IMR-90 (cell line): ENCODE measurements around the gene ACOX2. TPM values are rescaled to one million over a fixed set of nuclear protein-coding genes. Genes with fewer than 3 reads are reported as not detected.

ENCODE experiments used
- ATAC-seq: fragments of 200-7000 bp; cut with Tn5 transposase; 2 replicates; pipeline ENCODE4 v1.9.1; 2020; ENCODE audit warnings: low read depth, mild to moderate bottlenecking, moderate library complexity
- BruUV-seq: library from RNA; stranded (reverse); fragments of 400-500 nt; replicated peaks from 2 replicates; lab custom pipeline; 2021; lab: Mats Ljungman, UMichigan
- CTCF ChIA-PET: fragments of 300-600 bp; formaldehyde crosslinking; extraction: SDS; loops from one replicate; lab custom pipeline; 2021; ENCODE audit warnings: antibody characterized with exemption; lab: Yijun Ruan, JAX
- POLR2A ChIA-PET: fragments of 300-600 bp; sonication (Branson Sonifier 250); formaldehyde crosslinking; loops from one replicate; lab custom pipeline; 2022; ENCODE audit warnings: antibody characterized with exemption; ENCODE audit not compliant: unreplicated experiment; lab: Charles Lee
- DNase-seq: peaks from one replicate; pipeline ENCODE4 v3.0.0; 2013
- H2AFZ ChIP-seq: replicated peaks from 2 replicates; pipeline ENCODE3; 2013; ENCODE audit warnings: low read length, mild to moderate bottlenecking; ENCODE audit not compliant: poor library complexity
- H2AK5ac ChIP-seq: 2 replicates; pipeline ENCODE4 v1.6.1; 2013; ENCODE audit warnings: low read depth, low read length, inconsistent platforms
- H2AK9ac ChIP-seq: replicated peaks from 2 replicates; pipeline ENCODE3; 2013; ENCODE audit warnings: mild to moderate bottlenecking, low read depth, low read length, moderate library complexity; ENCODE audit not compliant: poor library complexity
- H2BK120ac ChIP-seq: 2 replicates; pipeline ENCODE4 v1.6.1; 2013; ENCODE audit warnings: low read depth, low read length, inconsistent platforms
- H2BK15ac ChIP-seq: 3 replicates; pipeline ENCODE4 v1.6.1; 2013; ENCODE audit warnings: low read depth, low read length, inconsistent platforms
- H2BK20ac ChIP-seq: 2 replicates; pipeline ENCODE4 v1.6.1; 2013; ENCODE audit warnings: low read depth, mild to moderate bottlenecking, inconsistent platforms, low read length, moderate library complexity
- H2BK5ac ChIP-seq: 2 replicates; pipeline ENCODE4 v1.6.1; 2013; ENCODE audit warnings: mild to moderate bottlenecking, low read depth, low read length, inconsistent platforms; ENCODE audit not compliant: poor library complexity, severe bottlenecking
- H3K14ac ChIP-seq: replicated peaks from 2 replicates; pipeline ENCODE4 v1.6.1; 2013; ENCODE audit warnings: low read depth, low read length, inconsistent platforms
- H3K18ac ChIP-seq: 2 replicates; pipeline ENCODE4 v1.6.1; 2013; ENCODE audit warnings: low read depth, low read length, control low read depth
- H3K23ac ChIP-seq: 2 replicates; pipeline ENCODE4 v1.6.1; 2013; ENCODE audit warnings: low read depth, low read length, inconsistent platforms
- H3K27ac ChIP-seq: 2 replicates; pipeline ENCODE4 v1.5.1; 2013; ENCODE audit warnings: mild to moderate bottlenecking, control low read depth, low read length; ENCODE audit not compliant: insufficient read depth
- H3K27me3 ChIP-seq: 2 replicates; pipeline ENCODE4 v1.6.1; 2013; ENCODE audit warnings: low read length; ENCODE audit not compliant: control insufficient read depth, insufficient read depth
- H3K36me3 ChIP-seq: 2 replicates; pipeline ENCODE4 v1.6.1; 2013; ENCODE audit warnings: low read length, mixed read lengths; ENCODE audit not compliant: control insufficient read depth, insufficient read depth
- H3K4ac ChIP-seq: 2 replicates; pipeline ENCODE4 v1.6.1; 2013; ENCODE audit warnings: low read depth, low read length, inconsistent platforms
- H3K4me1 ChIP-seq: 2 replicates; pipeline ENCODE4 v1.6.1; 2013; ENCODE audit warnings: low read length, mixed read lengths; ENCODE audit not compliant: control insufficient read depth, insufficient read depth
- H3K4me2 ChIP-seq: 2 replicates; pipeline ENCODE4 v1.6.1; 2013; ENCODE audit warnings: low read depth, mild to moderate bottlenecking, control low read depth, low read length, moderate library complexity
- H3K4me3 ChIP-seq: 2 replicates; pipeline ENCODE4 v1.5.1; 2013; ENCODE audit warnings: low read depth, mild to moderate bottlenecking, control low read depth, low read length, moderate library complexity; ENCODE audit not compliant: insufficient read depth
- H3K56ac ChIP-seq: 2 replicates; pipeline ENCODE4 v1.6.1; 2013; ENCODE audit warnings: low read length, inconsistent platforms; ENCODE audit not compliant: insufficient read depth; ENCODE audit errors: extremely low read depth
- H3K79me1 ChIP-seq, 2 experiments: 2 replicates each; pipeline ENCODE4 v1.6.1; 2013; ENCODE audit warnings: low read length in 2 of 2, inconsistent platforms in 1 of 2, low read depth in 1 of 2
- H3K9ac ChIP-seq: 2 replicates; pipeline ENCODE4 v1.6.1; 2013; ENCODE audit warnings: low read depth, low read length, control low read depth
- H3K9me1 ChIP-seq: 2 replicates; pipeline ENCODE4 v1.6.1; 2013; ENCODE audit warnings: low read length, inconsistent platforms; ENCODE audit not compliant: insufficient read depth
- H3K9me3 ChIP-seq: 2 replicates; pipeline ENCODE4 v1.6.1; 2013; ENCODE audit warnings: low read length; ENCODE audit not compliant: control insufficient read depth, insufficient read depth
- H4K20me1 ChIP-seq: 2 replicates; pipeline ENCODE4 v1.6.1; 2013; ENCODE audit warnings: low read length, inconsistent platforms; ENCODE audit not compliant: insufficient read depth
- H4K5ac ChIP-seq: 2 replicates; pipeline ENCODE4 v1.6.1; 2013; ENCODE audit warnings: mild to moderate bottlenecking, low read depth, low read length, control low read depth
- H4K8ac ChIP-seq, 2 experiments: 2 replicates each; pipeline ENCODE4 v1.6.1; 2013; ENCODE audit warnings: low read depth in 2 of 2, low read length in 2 of 2, control low read depth in 1 of 2, inconsistent platforms in 1 of 2
- H4K91ac ChIP-seq: 2 replicates; pipeline ENCODE4 v1.6.1; 2013; ENCODE audit warnings: low read depth, low read length, inconsistent platforms; ENCODE audit not compliant: insufficient read depth
- BHLHE40 ChIP-seq: fragments of 150-350 bp; IDR thresholded peaks from 2 replicates; pipeline ENCODE4 v1.6.1; 2016; ENCODE audit warnings: mild to moderate bottlenecking, low read depth, low read length
- CEBPB ChIP-seq: IDR thresholded peaks from 2 replicates; pipeline ENCODE4 v1.6.1; 2012; ENCODE audit warnings: low read depth, low read length, improper control_type of control experiment
- CTCF ChIP-seq: conservative IDR thresholded peaks from 2 replicates; pipeline ENCODE4 v1.5.1; 2012; ENCODE audit warnings: mild to moderate bottlenecking, low read depth, low read length, improper control_type of control experiment
- ELK1 ChIP-seq: fragments of 150-350 bp; IDR thresholded peaks from 2 replicates; pipeline ENCODE4 v1.6.1; 2016; ENCODE audit warnings: low read depth, mild to moderate bottlenecking, low read length, moderate library complexity, borderline replicate concordance
- MXI1 ChIP-seq: IDR thresholded peaks from 2 replicates; pipeline ENCODE4 v1.6.1; 2012; ENCODE audit warnings: low read depth, mild to moderate bottlenecking, low read length, moderate library complexity, borderline replicate concordance
- POLR2A ChIP-seq: IDR thresholded peaks from 2 replicates; pipeline ENCODE4 v1.6.1; 2012; ENCODE audit warnings: mild to moderate bottlenecking, low read depth, low read length
- RAD21 ChIP-seq: IDR thresholded peaks from 2 replicates; pipeline ENCODE4 v1.6.1; 2012; ENCODE audit warnings: low read length, improper control_type of control experiment
- RCOR1 ChIP-seq: IDR thresholded peaks from 2 replicates; pipeline ENCODE4 v1.6.1; 2012; ENCODE audit warnings: mild to moderate bottlenecking, low read length, improper control_type of control experiment; ENCODE audit not compliant: insufficient replicate concordance
- WGBS, 2 experiments: methylation state at CpG; one replicate each; pipeline versions ENCODE4 v1.1.5 to v1.1.7; 2013; ENCODE audit warnings: missing lambda C conversion rate in 2 of 2; ENCODE audit not compliant: insufficient read length in 1 of 2; ENCODE audit errors: extremely low coverage in 2 of 2; 5-methylcytosine and 5-hydroxymethylcytosine counted together
- dilution Hi-C: fragments of 300-500 bp; cut with HindIII; formaldehyde crosslinking; loops from one replicate; pipeline ENCODE4 v1.14.3; 2018; ENCODE audit warnings: low sequenced_read_pairs; ENCODE audit not compliant: unreplicated experiment
- in situ Hi-C: fragments of 300-500 bp; cut with MboI; formaldehyde crosslinking; loops from 3 replicates; pipeline ENCODE4 v1.14.3; 2019; ENCODE audit warnings: low sequenced_read_pairs, inconsistent platforms, mixed read lengths
- intact Hi-C: fragments of 100-400 bp; cut with micrococcal nuclease; formaldehyde crosslinking; loops from 2 replicates; pipeline ENCODE4 v1.10.0; 2022
- polyA plus RNA-seq, 3 experiments: library from polyadenylated mRNA; depleted of rRNA; stranded (reverse); fragments of >200 nt; gene quantifications; 2 replicates each; pipeline ENCODE4 v1.2.3, GENCODE V29; 2012; ENCODE audit warnings: low replicate concordance in 1 of 3
- total RNA-seq: library from RNA; depleted of rRNA; stranded (reverse); fragments of >200 nt; gene quantifications from 2 replicates; pipeline ENCODE4 v1.2.3, GENCODE V29; 2012

ACOX2 gene
- total and polyA plus RNA-seq, 2 of the 4 experiments (the other 2 are of a cell fraction): 15.6 to 32.9 TPM

DNA sequence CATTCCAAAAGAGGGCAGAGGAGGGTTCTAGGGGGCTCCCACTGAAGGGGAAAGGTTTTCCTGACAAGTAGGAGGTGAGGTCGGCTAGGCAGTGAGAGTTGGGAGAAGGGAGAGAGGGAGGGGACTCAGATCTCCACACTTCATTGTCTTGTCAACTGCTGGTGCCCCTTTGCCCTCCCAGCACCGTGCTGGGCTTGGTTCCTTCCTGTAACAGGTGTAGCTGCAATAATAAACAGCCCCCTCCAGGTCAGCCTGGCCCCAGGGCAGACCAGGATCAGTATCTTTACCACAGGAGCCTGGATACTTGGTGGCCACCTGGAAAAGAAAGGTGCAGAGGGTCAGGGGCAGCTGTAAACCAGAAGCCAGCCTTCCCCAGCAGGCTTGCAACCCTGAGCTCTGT lies 48.0 kb downstream of the ACOX2 start:
- H2BK20ac ChIP-seq: no peak overlapping the region
- H3K27me3 ChIP-seq: no peaks in the 10 kb centered on the region
- WGBS, 2 experiments: 0% methylated on average over 1 of the region's 2 CpGs; no CpG with 5 or more reads in 1 of the 2 experiments
- no peak overlapping the region for H3K56ac ChIP-seq
- BruUV-seq: no TSS peak
- H3K9me3 ChIP-seq: no peaks in the 10 kb centered on the region
- no peak overlapping the region for H2BK15ac ChIP-seq
- dilution Hi-C loops: no loop called here
- no peaks in the 10 kb centered on the region for H3K36me3 ChIP-seq
- ChIA-PET POLR2A (no interaction called here), CTCF (no interaction called here)
- H4K8ac ChIP-seq: no peak overlapping the region
- no peak overlapping the region for H2BK5ac ChIP-seq
- in situ Hi-C loops: no loop called here
- H4K20me1 ChIP-seq: no peaks in the 10 kb centered on the region; the same call in 1 of the 2 replicates
- no peak overlapping the region for H2AFZ ChIP-seq
- peaks cover 13% of the 10 kb centered on the region for H3K4me1 ChIP-seq
- no peak overlapping the region for H3K4ac ChIP-seq
- no peak overlapping the region for H3K23ac ChIP-seq
- no peak overlapping the region for H2AK9ac ChIP-seq
- H3K4me2 ChIP-seq: no peak overlapping the region
- DNase-seq (no peak), ATAC-seq (no peak)
- no peak overlapping the region for H3K18ac ChIP-seq
- no peak overlapping the region for H4K5ac ChIP-seq
- no peak overlapping the region for H4K91ac ChIP-seq
- no peak overlapping the region for H3K27ac ChIP-seq
- H3K4me3 ChIP-seq: no peak overlapping the region
- no peak overlapping the region for H2BK120ac ChIP-seq
- intact Hi-C loops: no loop called here
- H2AK5ac ChIP-seq: no peak overlapping the region
- peaks cover 22% of the 10 kb centered on the region for H3K9me1 ChIP-seq
- H3K14ac ChIP-seq: no peak overlapping the region
- H3K9ac ChIP-seq: no peak overlapping the region
- TF ChIP-seq BHLHE40: no peak
- TF ChIP-seq MXI1: no peak
- TF ChIP-seq RCOR1: no peak
- TF ChIP-seq CEBPB: no peak
- TF ChIP-seq ELK1: no peak
- no peak for TF ChIP-seq RAD21
- TF ChIP-seq CTCF: no peak
- no peak for TF ChIP-seq POLR2A
- H3K79me1 ChIP-seq: peaks cover 11 to 17% of the 10 kb centered on the region in 2 experiments; a peak in 3 of 4 replicates
